Body of pancreas (tissue), 4 donors: Measurements from ENCODE around the gene KDM2A. TPM values are rescaled to one million over a fixed set of nuclear protein-coding genes. Genes with fewer than 3 reads are reported as not detected.
A peak's percentile ranks its signal among the peaks of the same experiment; 100 is the strongest.

ENCODE experiments used
- ATAC-seq: fragments of 150-250 bp; one replicate; pipeline ENCODE4 v1.9.1; 2016
- DNase-seq, 4 donors: peaks; one replicate each; pipeline ENCODE4 v3.0.0-alpha.2; 2019
- H3K27ac ChIP-seq, 4 donors: fragments of 200-600 bp; sonication (generic); 1 replicate in 3 of 4; 2 replicates in 1 of 4; pipeline versions ENCODE4 v1.5.1 to v1.6.1; 2016 to 2019; ENCODE audit warnings: mild to moderate bottlenecking in 1 of 4, mixed read lengths in 1 of 4, moderate library complexity in 1 of 4
- H3K27me3 ChIP-seq, 2 donors: fragments of 200-600 bp; sonication (generic); one replicate each; pipeline ENCODE4 v1.6.0; 2016; ENCODE audit warnings: mild to moderate bottlenecking in 1 of 2
- H3K36me3 ChIP-seq, 2 donors: fragments of 200-600 bp; sonication (generic); replicated peaks in 1 of 2; 2 replicates each; pipeline ENCODE4 v1.5.1; 2016; ENCODE audit warnings: low read depth in 2 of 2; ENCODE audit not compliant: insufficient read depth in 1 of 2
- H3K4me1 ChIP-seq: fragments of 200-600 bp; sonication (generic); one replicate; pipeline ENCODE4 v1.6.0; 2016
- H3K4me3 ChIP-seq, 2 donors: fragments of 200-600 bp; sonication (generic); 1 replicate in 1 of 2; 2 replicates in 1 of 2; pipeline ENCODE4 v1.5.1; 2016 to 2019
- H3K9me3 ChIP-seq, 3 donors: fragments of 200-600 bp; sonication (generic); 1 replicate in 2 of 3; 2 replicates in 1 of 3; pipeline ENCODE4 v1.5.1; 2016
- POLR2A ChIP-seq, 3 donors: fragments of 450-650 bp; IDR thresholded peaks; one replicate each; pipeline ENCODE4 v1.6.1; 2016; ENCODE audit warnings: antibody characterized with exemption in 3 of 3, mild to moderate bottlenecking in 2 of 3
- WGBS, 2 donors: methylation state at CpG; one replicate each; pipeline ENCODE4 v1.1.5; 2017; 5-methylcytosine and 5-hydroxymethylcytosine counted together
- intact Hi-C: fragments of 100-400 bp; cut with DNase I; formaldehyde crosslinking; loops from one replicate; pipeline ENCODE4 v1.15.1; 2023
- total RNA-seq, 2 donors: library from RNA; depleted of rRNA; stranded (reverse); fragments of >200 nt; gene quantifications; one replicate each; pipeline ENCODE4 v1.1.0, GENCODE V29; 2016
- TF ChIP-seq, protein P1 (sequence below), 7 experiments: fragments of 450-650 bp in 4 of 7; fragments of 200-600 bp in 3 of 7; sonication (generic) in 3 of 7; IDR thresholded peaks; one replicate each; pipeline ENCODE4 v1.5.1; 2016 to 2019; ENCODE audit warnings: antibody characterized with exemption in 7 of 7

Gene KDM2A
- 10 to 100 TPM; 26.5 to 29.0 TPM for total RNA-seq

DNA sequence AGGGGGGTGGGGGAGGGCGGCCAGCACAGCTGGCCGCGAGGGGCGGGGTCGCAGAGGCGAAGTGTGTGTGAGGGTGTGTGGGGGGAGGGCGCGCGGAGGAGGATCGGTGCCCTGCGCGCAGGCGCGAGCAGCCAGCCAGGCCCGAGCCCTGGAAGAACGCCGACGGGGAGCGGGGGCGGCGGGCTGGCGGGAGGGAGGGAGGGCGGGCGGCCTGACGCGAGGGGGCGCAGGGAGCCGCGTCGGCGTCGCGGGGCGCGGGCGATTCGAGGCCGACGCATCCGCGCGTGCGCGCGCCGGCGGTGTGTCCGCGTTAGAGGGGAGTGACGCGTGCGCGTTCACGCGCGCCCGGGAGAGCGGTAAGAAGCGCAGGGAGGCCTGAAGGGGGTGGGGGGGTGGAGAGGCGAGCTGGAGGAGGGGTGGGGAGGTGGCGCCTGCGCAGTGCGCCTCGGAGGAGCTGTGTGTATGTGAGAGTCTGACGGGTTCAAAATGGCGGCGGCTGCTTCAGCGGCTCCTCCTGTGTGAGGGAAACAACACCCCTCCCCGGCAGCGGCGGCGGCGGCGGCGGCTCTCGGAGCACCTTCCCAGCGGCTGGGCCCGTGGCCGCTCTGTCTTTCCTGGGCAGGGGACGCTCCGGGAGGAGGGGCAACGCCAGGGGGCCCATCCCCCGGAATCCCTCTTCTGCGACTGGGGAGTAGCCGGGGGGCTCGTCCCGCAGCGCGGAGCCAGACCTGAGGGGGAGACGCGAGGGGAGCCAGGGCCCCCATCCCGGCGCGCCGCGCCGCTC lies at the start of gene KDM2A:
Gene KDM2A, plus strand, starts transcription at position 463 of the 784 bp plus-strand sequence. CDS start 2,054 bp downstream, outside the sequence.
- no peaks in the 10 kb centered on the region for H3K36me3 ChIP-seq
- TF ChIP-seq POLR2A (IDR thresholded peaks at IDR 0.05): peak; percentile 56 to 78 (median 77)
- TF ChIP-seq, protein P1, sequence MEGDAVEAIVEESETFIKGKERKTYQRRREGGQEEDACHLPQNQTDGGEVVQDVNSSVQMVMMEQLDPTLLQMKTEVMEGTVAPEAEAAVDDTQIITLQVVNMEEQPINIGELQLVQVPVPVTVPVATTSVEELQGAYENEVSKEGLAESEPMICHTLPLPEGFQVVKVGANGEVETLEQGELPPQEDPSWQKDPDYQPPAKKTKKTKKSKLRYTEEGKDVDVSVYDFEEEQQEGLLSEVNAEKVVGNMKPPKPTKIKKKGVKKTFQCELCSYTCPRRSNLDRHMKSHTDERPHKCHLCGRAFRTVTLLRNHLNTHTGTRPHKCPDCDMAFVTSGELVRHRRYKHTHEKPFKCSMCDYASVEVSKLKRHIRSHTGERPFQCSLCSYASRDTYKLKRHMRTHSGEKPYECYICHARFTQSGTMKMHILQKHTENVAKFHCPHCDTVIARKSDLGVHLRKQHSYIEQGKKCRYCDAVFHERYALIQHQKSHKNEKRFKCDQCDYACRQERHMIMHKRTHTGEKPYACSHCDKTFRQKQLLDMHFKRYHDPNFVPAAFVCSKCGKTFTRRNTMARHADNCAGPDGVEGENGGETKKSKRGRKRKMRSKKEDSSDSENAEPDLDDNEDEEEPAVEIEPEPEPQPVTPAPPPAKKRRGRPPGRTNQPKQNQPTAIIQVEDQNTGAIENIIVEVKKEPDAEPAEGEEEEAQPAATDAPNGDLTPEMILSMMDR (IDR thresholded peaks at IDR 0.05): peak in 5 of 7 experiments; percentile 16 to 46 (median 35)
- H3K27me3 ChIP-seq: no peaks in the 10 kb centered on the region
- WGBS, 2 donors: 0% methylated on average over 29 to 49 of the region's 97 CpGs
- ATAC-seq: peak; percentile 91
- H3K4me1 ChIP-seq: peaks cover 25% of the 10 kb centered on the region
- peak within 1 kb of the TSS; percentile 60 to 81 for H3K4me3 ChIP-seq
- H3K9me3 ChIP-seq: no peaks in the 10 kb centered on the region
- peak; percentile 99 to 100 (median 100) for DNase-seq
- H3K27ac ChIP-seq: peak within 1 kb of the TSS; percentile 87 to 95 (median 93)
- intact Hi-C loops: no loop called here

DNA sequence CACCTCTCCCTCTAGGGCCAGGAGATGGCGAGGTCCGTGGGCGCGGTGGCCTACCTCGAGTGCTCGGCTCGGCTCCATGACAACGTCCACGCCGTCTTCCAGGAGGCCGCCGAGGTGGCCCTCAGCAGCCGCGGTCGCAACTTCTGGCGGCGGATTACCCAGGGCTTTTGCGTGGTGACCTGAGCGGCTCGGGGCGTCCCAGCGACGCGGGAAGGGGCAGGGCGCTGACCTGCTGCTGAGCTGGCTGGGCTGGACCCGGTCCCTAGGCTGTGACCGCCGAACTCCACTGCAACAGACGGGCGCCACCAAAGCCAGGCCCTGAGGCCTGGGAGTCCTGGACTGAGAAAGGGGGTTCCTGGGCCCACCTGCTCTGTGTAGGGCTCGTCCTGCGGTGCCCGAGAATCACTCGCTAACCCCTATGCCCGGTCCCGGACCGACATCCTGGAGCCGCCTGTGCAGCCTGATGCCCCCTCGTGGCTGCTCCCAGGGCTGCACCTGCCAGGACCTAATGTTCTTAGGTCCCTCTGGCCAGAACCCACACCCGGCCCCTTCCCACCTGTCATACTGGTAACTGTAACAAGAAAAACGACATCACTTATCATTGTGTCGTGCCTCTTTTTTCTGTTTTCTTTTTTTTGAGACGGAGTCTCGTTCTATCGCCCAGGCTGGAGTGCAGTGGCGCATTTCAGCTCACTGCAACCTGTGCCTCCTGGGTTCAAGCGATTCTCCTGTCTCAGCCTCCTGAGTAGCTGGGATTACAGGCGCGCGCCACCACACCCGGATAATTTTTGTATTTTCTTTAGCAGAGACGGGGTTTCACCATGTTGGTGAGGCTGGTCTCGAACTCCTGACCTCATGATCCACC lies 47.4 kb upstream of the KDM2A start:
- ATAC-seq: peak; percentile 79
- intact Hi-C loops: no loop called here
- TF ChIP-seq, protein P1 (IDR thresholded peaks at IDR 0.05): peak; percentile 59 to 80 (median 71)
- no peak for TF ChIP-seq POLR2A (IDR thresholded peaks at IDR 0.05)

DNA sequence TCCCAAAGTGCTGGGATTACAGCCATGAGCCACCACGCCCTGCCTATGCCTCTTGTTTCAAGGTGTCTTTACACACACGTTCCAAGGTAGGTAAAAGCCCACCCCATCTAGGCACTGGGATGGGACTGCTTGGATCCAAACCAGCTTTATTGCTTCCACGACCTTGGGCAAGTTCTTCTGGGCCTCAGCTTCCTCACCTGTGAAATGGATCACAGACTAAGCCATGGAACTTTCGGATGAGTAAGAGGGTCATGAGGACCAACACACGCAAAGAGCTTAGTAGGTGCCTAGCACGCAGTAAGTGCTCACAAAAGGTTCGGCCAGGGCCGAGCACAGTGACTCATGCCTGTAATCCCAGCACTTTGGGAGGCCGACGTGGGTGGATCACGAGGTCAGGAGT lies 46.8 kb upstream of the KDM2A start:
- DNase-seq (no peak), ATAC-seq (no peak)
- no peak overlapping the region for H3K4me3 ChIP-seq
- WGBS, 2 donors: 83 to 88% methylated on average over 11 of the region's 11 CpGs
- H3K27ac ChIP-seq: no peak overlapping the region
- no peak for TF ChIP-seq POLR2A (IDR thresholded peaks at IDR 0.05)
- TF ChIP-seq, protein P1 (IDR thresholded peaks at IDR 0.05): no peak
- H3K36me3 ChIP-seq: no peaks in the 10 kb centered on the region
- no peaks in the 10 kb centered on the region for H3K27me3 ChIP-seq
- H3K4me1 ChIP-seq: peaks cover 10% of the 10 kb centered on the region
- no peaks in the 10 kb centered on the region for H3K9me3 ChIP-seq
- intact Hi-C loops: no loop called here

More for the DNA sequence above, 47.4 kb upstream of the KDM2A start:
- no peak overlapping the region for H3K27ac ChIP-seq
- no peaks in the 10 kb centered on the region for H3K27me3 ChIP-seq
- 49 to 53% methylated on average over 22 to 44 of the region's 53 CpGs for WGBS, 2 donors
- H3K9me3 ChIP-seq: no peaks in the 10 kb centered on the region
- peaks cover 10% of the 10 kb centered on the region for H3K4me1 ChIP-seq
- peak; percentile 70 to 84 (median 76) for DNase-seq
- no peaks in the 10 kb centered on the region for H3K36me3 ChIP-seq
- H3K4me3 ChIP-seq: no peak overlapping the region

DNA sequence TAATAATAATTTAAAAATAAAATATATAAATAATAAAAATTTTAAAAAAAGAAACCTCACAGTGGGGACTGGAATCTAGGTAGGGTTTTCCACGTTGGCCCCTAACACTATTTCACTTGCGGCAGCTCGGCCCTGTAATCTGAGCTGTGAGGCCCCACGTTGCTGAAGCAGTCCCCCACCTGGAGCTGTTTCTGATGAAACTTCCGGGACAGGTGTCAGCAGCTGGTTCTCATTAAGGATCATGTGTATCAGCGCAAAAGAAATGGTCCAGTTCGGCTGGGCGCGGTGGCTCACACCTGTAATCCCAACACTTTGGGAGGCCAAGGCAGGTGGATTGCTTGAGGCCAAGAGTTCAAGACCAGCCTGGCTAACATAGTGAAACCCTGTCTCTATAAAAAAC lies 45.2 kb upstream of the KDM2A start:
- H3K4me1 ChIP-seq: peaks cover 10% of the 10 kb centered on the region
- intact Hi-C loops: no loop called here
- TF ChIP-seq, protein P1 (IDR thresholded peaks at IDR 0.05): no peak
- no peak for TF ChIP-seq POLR2A (IDR thresholded peaks at IDR 0.05)
- DNase-seq (no peak), ATAC-seq (no peak)
- 81 to 88% methylated on average over 8 to 9 of the region's 9 CpGs for WGBS, 2 donors
- H3K27ac ChIP-seq: no peak overlapping the region
- no peaks in the 10 kb centered on the region for H3K36me3 ChIP-seq
- no peaks in the 10 kb centered on the region for H3K27me3 ChIP-seq
- no peaks in the 10 kb centered on the region for H3K9me3 ChIP-seq
- no peak overlapping the region for H3K4me3 ChIP-seq
